A673 (cell line): Measurements from ENCODE around the gene NAALADL2. TPM values are rescaled to one million over a fixed set of nuclear protein-coding genes. Genes with fewer than 3 reads are reported as not detected.
"Not testable (repeated sequence)": the region's sequence is repeated elsewhere in the genome, so short reads cannot be mapped to it uniquely, and the experiment has no call there.

Source experiments
- BruUV-seq: library from RNA; stranded (reverse); fragments of 400-500 nt; replicated peaks from 2 replicates; lab custom pipeline; 2021; lab: Mats Ljungman, UMichigan
- CTCF ChIA-PET: fragments of 300-600 bp; sonication (Branson Sonifier 250); formaldehyde crosslinking; loops from one replicate; lab custom pipeline; 2022; ENCODE audit warnings: antibody characterized with exemption; lab: Charles Lee
- POLR2A ChIA-PET: fragments of 300-600 bp; sonication (Branson Sonifier 250); formaldehyde crosslinking; loops from one replicate; lab custom pipeline; 2022; ENCODE audit warnings: antibody characterized with exemption; ENCODE audit not compliant: low non-redundant PET; lab: Charles Lee
- DNase-seq: peaks from one replicate; pipeline ENCODE4 v3.0.0-alpha.2; 2015; ENCODE audit warnings: low spot score
- H3K27ac ChIP-seq: fragments of 200-600 bp; sonication (generic); 2 replicates; pipeline ENCODE4 v1.5.1; 2016; ENCODE audit warnings: mixed run types, low read depth, mild to moderate bottlenecking, mixed read lengths, antibody characterized with exemption, low read length; ENCODE audit not compliant: poor library complexity, severe bottlenecking
- H3K27me3 ChIP-seq: fragments of 200-600 bp; sonication (generic); replicated peaks from 2 replicates; pipeline ENCODE4 v1.6.1; 2017; ENCODE audit warnings: mixed run types, low read depth, mild to moderate bottlenecking, mixed read lengths, antibody characterized with exemption, low read length; ENCODE audit not compliant: insufficient read depth, poor library complexity
- H3K36me3 ChIP-seq: fragments of 200-600 bp; sonication (generic); 2 replicates; pipeline ENCODE4 v1.6.1; 2016; ENCODE audit warnings: mixed run types, mild to moderate bottlenecking, mixed read lengths, antibody characterized with exemption, low read length; ENCODE audit not compliant: insufficient read depth, poor library complexity, severe bottlenecking
- H3K4me1 ChIP-seq: fragments of 200-600 bp; sonication (generic); 2 replicates; pipeline ENCODE4 v1.6.1; 2017; ENCODE audit warnings: mixed run types, mild to moderate bottlenecking, mixed read lengths, antibody characterized with exemption, low read length; ENCODE audit not compliant: insufficient read depth, poor library complexity, severe bottlenecking
- H3K4me3 ChIP-seq: fragments of 200-600 bp; sonication (generic); 2 replicates; pipeline ENCODE4 v1.5.1; 2016; ENCODE audit warnings: low read depth, mixed run types, mild to moderate bottlenecking, mixed read lengths, low read length; ENCODE audit not compliant: poor library complexity, severe bottlenecking
- H3K9me3 ChIP-seq: fragments of 200-600 bp; sonication (generic); 2 replicates; pipeline ENCODE4 v1.6.1; 2016; ENCODE audit warnings: mixed run types, low read depth, mild to moderate bottlenecking, mixed read lengths, antibody characterized with exemption, low read length; ENCODE audit not compliant: poor library complexity, severe bottlenecking
- CTCF ChIP-seq: fragments of 300-800, 200-600 bp; sonication (generic); conservative IDR thresholded peaks from 2 replicates; pipeline ENCODE4 v1.5.1; 2017; ENCODE audit warnings: low read depth, mild to moderate bottlenecking, antibody characterized with exemption, low read length, moderate library complexity, mixed read lengths
- EZH2 ChIP-seq: fragments of 200-600 bp; sonication (generic); IDR thresholded peaks from 2 replicates; pipeline ENCODE4 v1.6.1; 2017; ENCODE audit warnings: borderline replicate concordance, low read depth, mild to moderate bottlenecking, mixed read lengths, antibody characterized with exemption, low read length; ENCODE audit not compliant: poor library complexity, severe bottlenecking
- intact Hi-C: fragments of 100-400 bp; cut with micrococcal nuclease; formaldehyde crosslinking; loops from one replicate; pipeline ENCODE4 v1.10.0; 2022; ENCODE audit not compliant: unreplicated experiment
- total RNA-seq: library from RNA; stranded (reverse); gene quantifications from 2 replicates; pipeline ENCODE4 v1.2.3, GENCODE V29; 2021

NAALADL2 gene
- total RNA-seq, 1 experiment from 2014 or later: 0.64 TPM

DNA sequence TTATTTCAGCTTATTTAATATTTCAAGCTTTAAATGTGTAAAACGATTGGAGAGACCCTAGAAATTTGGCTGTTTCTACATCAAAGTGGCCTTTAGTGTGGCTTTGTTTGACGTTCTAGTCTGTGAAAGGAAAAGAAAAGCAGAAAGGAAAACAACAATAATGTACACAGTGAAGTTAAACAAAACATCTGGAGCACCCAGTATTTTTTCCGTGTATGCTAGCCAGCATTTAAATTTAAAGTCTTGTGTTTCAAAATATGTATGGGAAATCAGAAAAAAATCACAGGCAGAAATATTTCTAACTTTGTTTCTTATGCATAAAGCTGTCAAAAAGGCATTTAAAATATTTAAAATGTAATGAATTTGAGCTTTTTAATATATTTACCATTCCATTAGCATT is 218.1 kb downstream of the NAALADL2 start:
- no peaks in the 10 kb centered on the region for H3K36me3 ChIP-seq
- no peak overlapping the region for H3K27ac ChIP-seq
- no peaks in the 10 kb centered on the region for H3K4me1 ChIP-seq
- no peaks in the 10 kb centered on the region for H3K27me3 ChIP-seq
- intact Hi-C loops: no loop called here
- H3K9me3 ChIP-seq: no peaks in the 10 kb centered on the region
- ChIA-PET CTCF (no interaction called here), POLR2A (no interaction called here)
- no peak for TF ChIP-seq EZH2
- TF ChIP-seq CTCF: no peak
- H3K4me3 ChIP-seq: no peak overlapping the region
- DNase-seq: no peak
- no TSS peak for BruUV-seq

DNA sequence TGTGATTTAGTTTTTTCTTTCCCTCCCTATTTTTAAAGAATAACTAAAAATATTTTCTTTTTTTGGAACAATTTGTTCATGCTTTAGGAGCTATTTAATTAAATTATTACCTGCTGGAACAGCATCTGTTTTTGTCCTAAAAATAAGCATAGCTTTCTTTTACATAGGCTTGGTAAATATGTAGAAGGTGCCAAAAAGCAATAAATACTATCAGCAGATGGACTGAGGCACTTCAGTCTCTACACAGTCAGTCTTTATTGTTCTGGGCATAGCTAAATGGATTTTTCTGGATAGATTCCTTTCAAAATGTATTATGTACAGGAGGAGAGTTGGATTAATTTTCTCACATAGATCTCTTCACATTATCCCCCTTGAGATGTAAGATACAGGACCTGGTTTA is 223.5 kb downstream of the NAALADL2 start:
- H3K27ac ChIP-seq: no peak overlapping the region
- H3K4me3 ChIP-seq: no peak overlapping the region
- no peaks in the 10 kb centered on the region for H3K4me1 ChIP-seq
- no peak for DNase-seq
- CTCF ChIA-PET: no interaction called here
- no peaks in the 10 kb centered on the region for H3K9me3 ChIP-seq
- no peaks in the 10 kb centered on the region for H3K36me3 ChIP-seq
- POLR2A ChIA-PET: no interaction called here
- TF ChIP-seq CTCF (no peak), EZH2 (no peak)
- no peaks in the 10 kb centered on the region for H3K27me3 ChIP-seq
- no TSS peak for BruUV-seq
- intact Hi-C loops: no loop called here

DNA sequence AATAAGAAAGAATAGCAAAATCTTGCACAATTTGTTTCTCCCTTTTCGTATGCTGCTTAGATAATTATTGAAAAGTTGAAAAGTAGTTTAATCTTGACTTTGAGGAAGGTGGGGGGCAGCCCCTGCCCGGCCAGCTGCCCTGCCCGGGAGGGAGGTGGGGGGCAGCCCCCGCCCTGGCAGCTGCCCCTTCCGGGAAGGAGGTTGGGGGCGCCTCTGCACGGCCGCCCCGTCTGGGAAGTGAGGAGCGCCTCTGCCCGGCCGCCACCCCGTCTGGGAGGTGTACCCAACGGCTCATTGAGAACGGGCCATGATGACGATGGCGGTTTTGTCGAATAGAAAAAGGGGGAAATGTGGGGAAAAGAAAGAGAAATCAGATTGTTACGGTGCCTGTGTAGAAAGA is 228.0 kb downstream of the NAALADL2 start:
- DNase-seq, H3K4me1 ChIP-seq, H3K27ac ChIP-seq, H3K36me3 ChIP-seq, intact Hi-C loops, CTCF ChIA-PET, H3K27me3 ChIP-seq, BruUV-seq, POLR2A ChIA-PET, H3K4me3 ChIP-seq, H3K9me3 ChIP-seq: not testable (repeated sequence)

DNA sequence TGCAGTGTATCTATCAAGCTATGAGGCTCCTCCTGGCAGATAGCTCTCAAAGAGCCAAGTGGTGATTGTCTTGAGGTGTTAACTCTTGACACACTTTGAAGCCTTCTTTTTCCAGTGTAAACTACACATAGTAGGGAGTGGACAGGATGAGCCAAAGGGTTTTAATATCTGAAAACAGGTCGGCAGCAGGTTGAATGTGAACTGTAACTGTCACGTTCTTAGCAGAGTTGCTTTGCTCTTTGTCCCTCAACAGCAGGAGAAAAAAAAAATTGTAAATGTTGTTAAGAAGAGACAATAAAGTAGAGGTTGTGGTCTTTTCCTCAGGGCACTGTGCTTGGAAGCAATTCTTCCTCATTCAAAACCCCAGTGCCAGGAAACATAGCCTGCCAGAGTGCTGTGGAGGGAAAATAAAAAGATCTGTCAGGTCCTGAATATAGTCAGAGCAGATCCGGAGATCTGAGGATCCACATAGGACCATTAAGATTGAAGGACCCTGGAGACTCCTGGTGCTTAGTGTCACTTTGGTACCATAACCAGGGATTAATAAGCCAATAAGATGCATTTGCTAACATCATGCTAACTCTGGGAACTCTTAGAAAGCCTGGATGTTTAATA is 229.7 kb downstream of the NAALADL2 start:
- DNase-seq: no peak
- intact Hi-C loops: no loop called here
- Histone ChIP-seq H3K27ac (no peak overlapping the region), H3K27me3 (no peaks in the 10 kb centered on the region), H3K9me3 (no peaks in the 10 kb centered on the region), H3K36me3 (no peaks in the 10 kb centered on the region), H3K4me1 (no peaks in the 10 kb centered on the region), H3K4me3 (no peak overlapping the region)
- CTCF ChIA-PET: no interaction called here
- TF ChIP-seq CTCF (no peak), EZH2 (no peak)
- POLR2A ChIA-PET: no interaction called here
- no TSS peak for BruUV-seq
